Fibroblast of mammary gland (primary cell): ENCODE data around the gene GNB1L.

Experiments
- DNase-seq: peaks from one replicate; pipeline ENCODE4 v3.0.0-alpha.2; 2010; ENCODE audit warnings: low read depth
- H3K4me3 ChIP-seq: 2 replicates; pipeline ENCODE4 v1.5.1; 2011; ENCODE audit warnings: low read depth, mild to moderate bottlenecking, low read length, moderate library complexity; ENCODE audit not compliant: control insufficient read depth
- TF ChIP-seq, protein P1 (sequence below): conservative IDR thresholded peaks from 2 replicates; pipeline ENCODE4 v1.5.1; 2011; ENCODE audit warnings: low read depth, low read length, inconsistent platforms; ENCODE audit not compliant: control insufficient read depth, insufficient read depth

Gene GNB1L

GRCh38 chr22:19815823-19816290 lies 38.8 kb downstream of the GNB1L start:
- TF ChIP-seq, protein P1, sequence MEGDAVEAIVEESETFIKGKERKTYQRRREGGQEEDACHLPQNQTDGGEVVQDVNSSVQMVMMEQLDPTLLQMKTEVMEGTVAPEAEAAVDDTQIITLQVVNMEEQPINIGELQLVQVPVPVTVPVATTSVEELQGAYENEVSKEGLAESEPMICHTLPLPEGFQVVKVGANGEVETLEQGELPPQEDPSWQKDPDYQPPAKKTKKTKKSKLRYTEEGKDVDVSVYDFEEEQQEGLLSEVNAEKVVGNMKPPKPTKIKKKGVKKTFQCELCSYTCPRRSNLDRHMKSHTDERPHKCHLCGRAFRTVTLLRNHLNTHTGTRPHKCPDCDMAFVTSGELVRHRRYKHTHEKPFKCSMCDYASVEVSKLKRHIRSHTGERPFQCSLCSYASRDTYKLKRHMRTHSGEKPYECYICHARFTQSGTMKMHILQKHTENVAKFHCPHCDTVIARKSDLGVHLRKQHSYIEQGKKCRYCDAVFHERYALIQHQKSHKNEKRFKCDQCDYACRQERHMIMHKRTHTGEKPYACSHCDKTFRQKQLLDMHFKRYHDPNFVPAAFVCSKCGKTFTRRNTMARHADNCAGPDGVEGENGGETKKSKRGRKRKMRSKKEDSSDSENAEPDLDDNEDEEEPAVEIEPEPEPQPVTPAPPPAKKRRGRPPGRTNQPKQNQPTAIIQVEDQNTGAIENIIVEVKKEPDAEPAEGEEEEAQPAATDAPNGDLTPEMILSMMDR, result no peak
- H3K4me3 ChIP-seq, result no peak overlapping the region
- no peak for DNase-seq

GRCh38 chr22:19815093-19815822 lies 39.4 kb downstream of the GNB1L start:
- peak; percentile 40 for DNase-seq
- no peak overlapping the region for H3K4me3 ChIP-seq
- TF ChIP-seq, protein P1, result no peak

DNA sequence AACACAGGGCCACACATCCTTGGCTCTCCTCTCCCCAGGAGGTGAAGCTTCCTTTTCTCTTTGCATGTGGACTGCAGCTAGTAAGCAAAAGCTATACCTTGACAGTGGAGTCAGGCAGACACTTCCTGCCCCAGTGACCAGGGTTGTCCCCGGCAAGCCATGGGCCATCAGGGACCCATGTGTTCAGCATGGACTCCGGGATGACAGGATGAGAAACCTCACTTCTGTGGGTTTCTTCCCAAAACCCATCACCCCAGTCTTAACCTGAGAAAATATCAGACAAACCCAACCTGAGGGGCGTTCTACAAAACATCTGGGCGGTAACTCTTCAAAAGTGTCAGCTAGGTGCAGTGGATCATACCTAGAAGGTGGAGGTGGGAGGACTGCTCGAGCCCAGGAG lies 40.2 kb downstream of the GNB1L start:
- TF ChIP-seq, protein P1, result no peak
- H3K4me3 ChIP-seq, result no peak overlapping the region
- no peak for DNase-seq

GRCh38 chr22:19812910-19813309 lies 41.8 kb downstream of the GNB1L start:
- TF ChIP-seq, protein P1, result no peak

DNA sequence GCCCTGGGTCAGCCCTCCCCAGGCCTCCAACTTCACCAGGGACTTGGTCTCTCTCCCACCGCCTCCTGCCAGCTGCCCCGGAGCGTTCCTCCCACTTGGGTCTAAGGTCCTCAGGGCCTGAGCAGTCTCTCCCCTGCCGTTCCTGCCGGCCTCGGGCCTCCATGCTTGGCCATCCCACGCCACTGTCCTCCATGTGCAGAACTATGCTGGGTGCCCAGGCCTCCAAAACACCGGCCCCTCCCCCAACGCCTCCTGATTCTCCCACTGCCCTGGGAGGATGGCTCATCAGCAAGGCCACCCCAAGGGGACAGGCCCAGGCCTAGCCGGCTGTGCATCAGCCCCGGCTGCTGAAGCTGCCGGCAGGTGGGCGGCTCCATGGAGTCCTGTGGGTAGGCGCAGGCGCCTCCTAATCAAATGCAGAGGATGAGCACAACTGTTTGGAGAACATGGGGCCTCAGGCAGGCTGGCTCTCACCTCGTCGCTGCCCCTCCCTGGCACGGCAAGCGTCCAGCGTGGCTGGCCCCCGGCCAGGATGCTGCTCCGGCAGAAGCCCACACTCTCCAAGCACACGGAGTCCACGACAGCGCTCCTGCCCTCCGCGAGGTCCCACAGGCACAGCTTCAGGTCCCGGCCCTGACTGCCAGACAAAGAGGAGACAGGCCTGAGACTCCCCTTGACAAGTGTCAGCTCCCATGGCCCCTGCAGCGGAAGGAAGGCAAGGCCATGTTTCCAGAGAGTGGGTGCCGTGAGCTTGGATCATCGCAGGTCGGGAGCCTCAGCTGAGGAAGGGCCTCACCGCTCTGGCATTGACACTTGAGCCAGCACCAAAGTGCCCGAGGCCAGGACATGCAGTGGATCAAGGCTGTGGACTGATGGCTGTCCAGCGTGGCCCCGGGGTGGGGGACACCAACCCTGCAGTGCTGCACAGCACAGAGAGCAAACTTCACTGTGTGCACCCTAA lies 42.6 kb downstream of the GNB1L start:
- H3K4me3 ChIP-seq, result no peak overlapping the region
- TF ChIP-seq, protein P1, result no peak
- no peak for DNase-seq

More at GRCh38 chr22:19812910-19813309, 41.8 kb downstream of the GNB1L start:
- DNase-seq, result no peak
- no peak overlapping the region for H3K4me3 ChIP-seq

DNA sequence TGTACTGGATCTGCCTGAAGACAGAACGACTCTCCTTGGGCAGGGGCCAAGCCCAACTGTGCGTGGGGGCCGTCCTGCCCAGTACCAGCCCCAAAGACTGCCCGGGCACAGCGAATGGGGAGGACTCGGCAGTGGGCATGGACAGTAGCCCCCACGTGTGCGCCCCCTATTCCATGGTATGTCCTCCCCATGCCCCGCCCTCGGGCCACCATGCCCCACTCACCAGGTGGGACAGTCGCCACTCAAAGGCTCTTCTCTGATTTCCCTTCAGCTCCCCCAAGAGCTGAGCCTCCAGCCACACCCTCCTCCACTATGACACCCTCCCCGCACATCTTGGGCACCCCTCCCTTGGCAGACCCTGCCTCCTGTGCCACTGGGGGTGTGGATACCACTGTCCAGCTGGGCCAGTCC lies 43.5 kb downstream of the GNB1L start:
- H3K4me3 ChIP-seq, result no peak overlapping the region
- TF ChIP-seq, protein P1, result no peak
- DNase-seq, result no peak
